Cerebellar nuclear complex (tissue), 1 donor: ENCODE results near the gene FBXW5.

Experiments
- DNase-seq, 2 experiments: peaks; one replicate each; lab custom pipeline; 2025; lab: John Stamatoyannopoulos, UW

FBXW5 gene

DNA sequence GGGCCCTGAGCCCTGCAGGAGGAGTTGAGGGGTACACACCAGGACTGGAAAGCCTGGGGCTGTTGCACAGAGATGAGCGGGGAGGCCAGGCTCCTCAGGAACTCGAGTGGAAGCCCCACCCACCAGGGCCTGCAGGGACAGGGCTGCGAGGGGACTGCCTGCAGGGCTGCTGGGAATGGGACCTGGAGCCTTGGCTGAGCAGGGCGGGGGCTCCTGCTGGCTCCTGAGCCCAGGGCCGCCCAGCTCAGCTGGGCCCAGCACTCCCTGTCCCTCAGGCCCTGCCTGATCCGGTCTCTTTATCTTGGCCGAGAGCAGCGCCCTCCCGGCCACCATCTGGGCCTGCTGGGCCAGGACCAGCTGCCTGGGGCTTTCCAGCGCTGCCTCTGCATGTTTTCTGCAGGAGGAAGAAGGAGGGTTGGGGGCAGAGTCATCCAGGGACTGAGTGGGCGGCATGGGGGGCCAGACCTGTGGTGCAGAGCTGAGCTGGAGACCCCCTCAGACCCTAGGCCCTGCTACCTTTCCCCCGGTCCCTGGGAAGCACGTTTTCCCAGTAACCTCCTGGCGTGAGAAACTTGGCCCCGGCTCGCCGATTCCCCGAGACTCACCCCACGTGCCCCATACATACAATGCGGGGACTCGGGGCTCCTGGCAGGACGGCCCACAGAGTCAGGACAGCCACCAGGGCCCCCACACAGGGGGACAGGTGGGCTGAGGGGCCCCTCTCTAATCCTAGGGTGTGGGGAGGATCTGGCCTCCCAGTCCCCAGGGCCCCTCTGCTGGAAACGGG is 16.9 kb upstream of the FBXW5 start:
- DNase-seq = peak; percentile 44 to 54

GRCh38 chr9:136960938-136961275 is 16.4 kb upstream of the FBXW5 start:
- no peak for DNase-seq

GRCh38 chr9:136960212-136960937 is 15.8 kb upstream of the FBXW5 start:
- DNase-seq = no peak

DNA sequence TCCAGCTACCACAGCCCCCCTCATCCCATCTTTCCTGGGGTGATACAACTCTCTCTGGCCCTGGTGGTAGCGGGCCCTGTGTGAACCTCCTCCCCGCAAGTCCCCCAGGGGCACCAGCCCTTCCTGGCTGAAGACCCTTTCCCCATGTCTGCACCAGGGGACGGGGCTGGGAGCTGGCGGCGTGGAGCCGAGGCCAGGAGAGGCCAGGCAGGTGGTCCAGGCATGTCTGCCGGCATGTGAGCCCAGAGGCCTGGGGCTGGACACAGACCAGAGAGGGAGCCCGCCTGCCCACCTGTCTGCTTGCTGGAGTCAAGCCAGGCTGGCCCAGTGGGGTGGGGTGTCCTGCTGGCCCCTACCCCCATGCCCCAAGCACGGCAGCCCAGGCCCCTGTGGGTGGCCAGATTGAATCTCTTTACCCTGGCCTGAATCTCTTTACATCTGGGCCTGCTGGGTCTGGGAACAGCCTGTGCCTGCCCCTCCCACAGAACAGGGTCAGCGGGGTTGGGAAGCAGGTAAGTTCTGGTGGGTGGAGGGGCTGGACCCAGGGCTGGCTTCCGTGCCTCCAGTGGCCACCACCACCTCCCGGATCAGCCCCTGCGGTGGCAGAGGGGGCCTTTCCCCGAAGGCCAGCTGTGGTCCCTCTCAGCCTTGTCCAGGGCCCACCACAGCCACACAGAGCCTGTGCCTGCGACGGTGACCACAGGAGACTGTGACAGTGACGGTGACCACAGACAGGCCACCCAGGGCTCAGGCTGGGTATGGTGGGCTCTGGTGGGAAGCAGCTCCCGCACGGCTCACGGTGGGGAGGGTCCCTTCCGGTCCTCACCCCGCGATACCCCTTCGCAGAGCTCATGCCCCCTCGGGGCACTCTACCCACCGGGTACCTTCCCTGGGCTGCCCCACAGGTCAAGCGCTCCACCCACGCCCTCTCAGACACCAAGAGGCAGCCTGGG is 14.6 kb upstream of the FBXW5 start:
- DNase-seq = no peak

- DNase-seq = no peak
Observed at GRCh38 chr9:136958473-136958872, 13.9 kb upstream of the FBXW5 start.

- no peak for DNase-seq
Observed at GRCh38 chr9:136957901-136958300, 13.4 kb upstream of the FBXW5 start.

- DNase-seq = no peak
Observed at GRCh38 chr9:136957461-136957860, 12.9 kb upstream of the FBXW5 start.

DNA sequence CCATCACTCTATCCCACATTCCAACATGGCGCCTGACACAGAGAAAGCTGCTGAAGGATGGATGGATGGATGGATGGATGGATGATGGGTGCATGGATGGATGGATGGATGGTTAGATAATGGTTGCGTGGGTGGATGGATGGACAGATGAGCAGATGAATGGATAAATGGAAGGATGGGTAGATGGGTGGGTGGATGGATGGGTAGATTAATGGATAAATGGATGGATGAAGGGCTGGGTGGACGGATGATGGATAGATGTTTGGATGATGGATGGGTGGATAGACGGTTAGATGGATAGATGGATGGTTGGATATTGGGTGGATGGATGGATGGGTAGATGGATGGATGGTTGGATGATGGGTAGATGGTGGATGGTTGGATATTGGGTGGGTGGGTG is 12.1 kb upstream of the FBXW5 start:
- DNase-seq = no peak

DNA sequence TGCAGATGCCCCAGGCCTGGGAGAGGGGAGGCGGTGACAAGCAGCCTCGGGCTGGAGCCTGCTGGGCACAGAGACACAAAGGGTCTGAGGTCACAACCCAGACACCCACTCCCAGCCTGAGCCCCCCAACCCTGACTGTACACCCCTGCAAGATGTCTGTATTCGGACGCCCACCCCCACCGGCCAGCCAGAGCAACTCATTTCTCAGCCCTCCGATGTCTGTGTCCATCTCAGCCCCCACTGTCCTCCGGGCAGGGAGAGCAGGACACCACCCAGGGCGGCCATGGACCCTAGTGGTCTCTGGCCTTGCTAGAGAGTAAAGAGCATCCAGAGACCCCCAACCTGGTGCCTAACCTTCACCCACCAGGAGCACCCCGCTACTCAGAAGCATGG is 11.4 kb upstream of the FBXW5 start:
- DNase-seq = no peak

- no peak for DNase-seq
Observed at GRCh38 chr9:136955202-136955942, 10.8 kb upstream of the FBXW5 start.

- DNase-seq = no peak
Observed at GRCh38 chr9:136954270-136955083, 9.9 kb upstream of the FBXW5 start.

DNA sequence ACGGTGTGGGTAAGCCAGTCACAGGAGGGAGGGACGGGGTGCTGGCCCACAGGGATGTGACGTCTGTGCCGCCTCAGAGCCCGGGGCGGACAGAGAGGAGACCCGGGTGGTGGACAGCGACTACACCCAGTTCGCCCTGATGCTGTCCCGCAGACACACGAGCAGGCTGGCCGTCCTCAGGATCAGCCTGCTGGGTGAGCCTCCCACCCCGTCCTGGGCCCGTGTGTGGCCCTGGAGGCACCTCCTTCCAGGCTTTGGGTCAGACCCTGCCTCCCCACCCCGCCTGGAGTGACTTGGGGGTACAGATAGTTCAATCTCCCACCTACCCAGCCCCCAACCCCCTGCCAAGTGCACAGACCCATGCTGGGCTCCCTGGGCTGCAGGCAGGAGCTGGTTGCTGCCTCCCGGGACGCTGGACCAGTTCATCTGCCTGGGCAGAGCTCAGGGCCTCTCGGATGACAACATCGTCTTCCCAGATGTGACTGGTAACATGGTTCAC is 9.3 kb upstream of the FBXW5 start:
- DNase-seq = no peak

GRCh38 chr9:136952876-136953770 is 8.6 kb upstream of the FBXW5 start:
- DNase-seq = no peak

DNA sequence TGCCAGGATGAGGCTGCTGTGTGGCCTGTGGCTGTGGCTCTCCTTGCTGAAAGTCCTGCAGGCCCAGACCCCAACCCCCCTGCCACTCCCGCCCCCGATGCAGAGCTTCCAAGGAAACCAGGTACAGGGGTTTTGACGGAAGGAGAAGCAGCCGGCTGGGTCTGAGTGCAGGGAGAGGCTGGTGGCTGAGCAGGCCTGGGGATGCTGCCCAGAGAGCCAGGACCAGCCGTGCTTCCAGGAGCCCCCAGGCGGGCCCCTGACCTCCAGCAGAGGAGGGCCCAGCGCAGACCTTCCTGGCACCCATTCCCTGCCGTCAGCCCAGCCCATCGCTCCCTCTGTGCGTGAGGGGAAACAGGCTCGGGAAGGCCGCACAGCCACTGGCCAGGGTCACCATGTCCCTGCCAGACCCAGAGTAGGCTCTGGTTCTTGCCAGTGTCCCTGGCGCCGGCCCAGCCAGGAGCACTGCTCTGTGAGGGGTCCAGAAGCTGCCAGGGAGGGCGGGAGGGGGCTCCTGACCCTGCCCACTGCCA is 7.8 kb upstream of the FBXW5 start:
- DNase-seq = no peak

GRCh38 chr9:136951541-136952320 is 7.2 kb upstream of the FBXW5 start, which contains the start of gene LCN12:
Gene LCN12, plus strand, starts transcription at chr9:136952273. Its CDS starts 55 bp downstream, at chr9:136952328.
- no peak for DNase-seq

GRCh38 chr9:136950656-136951276 is 6.2 kb upstream of the FBXW5 start:
- no peak for DNase-seq

- peak; percentile 73 to 94 for DNase-seq
Observed at GRCh38 chr9:136949817-136950655, 5.5 kb upstream of the FBXW5 start.
